Measurements from ENCODE around the gene IGFL1.

DNA sequence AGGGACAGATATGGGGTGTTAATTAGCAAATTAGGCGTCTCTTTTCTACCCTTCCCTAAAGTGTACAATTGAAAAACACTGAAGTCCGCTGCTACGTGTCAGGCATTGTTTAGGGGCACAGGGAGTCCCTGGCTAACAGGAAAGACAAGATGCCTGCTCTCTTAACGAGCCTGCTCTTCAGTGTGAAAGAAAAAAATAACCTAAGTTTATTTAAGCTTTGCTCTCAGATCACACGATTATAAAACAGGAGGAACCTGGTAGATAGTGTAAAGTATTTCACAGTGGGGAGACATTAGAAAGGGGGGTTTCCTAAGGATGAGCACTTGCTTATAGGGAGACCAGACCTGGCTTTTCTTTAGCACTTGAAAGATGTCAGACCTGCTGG, 42.8 kb upstream of the IGFL1 start:
- TF ChIP-seq, protein P1, sequence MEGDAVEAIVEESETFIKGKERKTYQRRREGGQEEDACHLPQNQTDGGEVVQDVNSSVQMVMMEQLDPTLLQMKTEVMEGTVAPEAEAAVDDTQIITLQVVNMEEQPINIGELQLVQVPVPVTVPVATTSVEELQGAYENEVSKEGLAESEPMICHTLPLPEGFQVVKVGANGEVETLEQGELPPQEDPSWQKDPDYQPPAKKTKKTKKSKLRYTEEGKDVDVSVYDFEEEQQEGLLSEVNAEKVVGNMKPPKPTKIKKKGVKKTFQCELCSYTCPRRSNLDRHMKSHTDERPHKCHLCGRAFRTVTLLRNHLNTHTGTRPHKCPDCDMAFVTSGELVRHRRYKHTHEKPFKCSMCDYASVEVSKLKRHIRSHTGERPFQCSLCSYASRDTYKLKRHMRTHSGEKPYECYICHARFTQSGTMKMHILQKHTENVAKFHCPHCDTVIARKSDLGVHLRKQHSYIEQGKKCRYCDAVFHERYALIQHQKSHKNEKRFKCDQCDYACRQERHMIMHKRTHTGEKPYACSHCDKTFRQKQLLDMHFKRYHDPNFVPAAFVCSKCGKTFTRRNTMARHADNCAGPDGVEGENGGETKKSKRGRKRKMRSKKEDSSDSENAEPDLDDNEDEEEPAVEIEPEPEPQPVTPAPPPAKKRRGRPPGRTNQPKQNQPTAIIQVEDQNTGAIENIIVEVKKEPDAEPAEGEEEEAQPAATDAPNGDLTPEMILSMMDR (IDR thresholded peaks at IDR 0.05) = no peak
- no peak for TF ChIP-seq POLR2A (IDR thresholded peaks at IDR 0.05)

Data from body of pancreas (tissue), 4 donors.